GM23248 (cell line): ENCODE measurements around the gene RAC2. TPM values are rescaled to one million over a fixed set of nuclear protein-coding genes. Genes with fewer than 3 reads are reported as not detected.

ENCODE experiments used
- DNase-seq: peaks from one replicate; pipeline ENCODE4 v3.0.0-alpha.2; 2015
- H2AFZ ChIP-seq: fragments of 200-600 bp; sonication (generic); 2 replicates; pipeline ENCODE4 v1.6.1; 2016; ENCODE audit warnings: antibody characterized with exemption
- H3F3A ChIP-seq: fragments of 200-600 bp; sonication (generic); 2 replicates; pipeline ENCODE4 v1.6.1; 2016; ENCODE audit warnings: mild to moderate bottlenecking, antibody characterized with exemption, mixed run types; ENCODE audit not compliant: insufficient read depth
- H3K27ac ChIP-seq: fragments of 200-600 bp; sonication (generic); 2 replicates; pipeline ENCODE4 v1.5.1; 2016; ENCODE audit warnings: mild to moderate bottlenecking
- H3K27me3 ChIP-seq: fragments of 200-600 bp; sonication (generic); replicated peaks from 2 replicates; pipeline ENCODE4 v1.6.1; 2016; ENCODE audit warnings: mild to moderate bottlenecking; ENCODE audit not compliant: insufficient read depth
- H3K36me3 ChIP-seq: fragments of 200-600 bp; sonication (generic); 2 replicates; pipeline ENCODE4 v1.6.1; 2016; ENCODE audit warnings: low read depth, mild to moderate bottlenecking
- H3K4me1 ChIP-seq: fragments of 200-600 bp; sonication (generic); 2 replicates; pipeline ENCODE4 v1.6.1; 2016; ENCODE audit warnings: mild to moderate bottlenecking; ENCODE audit not compliant: insufficient read depth
- H3K4me2 ChIP-seq: fragments of 200-600 bp; sonication (generic); one replicate; pipeline ENCODE4 v1.6.1; 2016; ENCODE audit warnings: mild to moderate bottlenecking; ENCODE audit not compliant: unreplicated experiment
- H3K4me3 ChIP-seq: fragments of 200-600 bp; sonication (generic); 2 replicates; pipeline ENCODE4 v1.5.1; 2016; ENCODE audit warnings: mild to moderate bottlenecking
- H3K79me2 ChIP-seq: fragments of 200-600 bp; sonication (generic); 2 replicates; pipeline ENCODE4 v1.6.1; 2016; ENCODE audit warnings: mild to moderate bottlenecking; ENCODE audit not compliant: insufficient read depth
- H3K9ac ChIP-seq: fragments of 200-600 bp; sonication (generic); 2 replicates; pipeline ENCODE4 v1.6.1; 2016; ENCODE audit warnings: mild to moderate bottlenecking
- H3K9me2 ChIP-seq: fragments of 200-600 bp; sonication (generic); 2 replicates; pipeline ENCODE4 v1.6.1; 2016; ENCODE audit warnings: mixed run types, mild to moderate bottlenecking, moderate library complexity; ENCODE audit not compliant: insufficient read depth
- H3K9me3 ChIP-seq: fragments of 200-600 bp; sonication (generic); one replicate; pipeline ENCODE4 v1.6.1; 2017; ENCODE audit warnings: low read depth
- H4K20me1 ChIP-seq: fragments of 200-600 bp; sonication (generic); 2 replicates; pipeline ENCODE4 v1.6.0; 2016; ENCODE audit not compliant: insufficient read depth
- EZH2 ChIP-seq: fragments of 200-600 bp; sonication (generic); IDR thresholded peaks from 2 replicates; pipeline ENCODE4 v1.6.1; 2018; ENCODE audit warnings: antibody characterized with exemption, mild to moderate bottlenecking; ENCODE audit not compliant: insufficient read depth, poor library complexity, severe bottlenecking
- EZH2phosphoT487 ChIP-seq: fragments of 200-600 bp; sonication (generic); IDR thresholded peaks from 2 replicates; pipeline ENCODE4 v1.6.1; 2018; ENCODE audit warnings: antibody characterized with exemption, moderate library complexity, mild to moderate bottlenecking, low read depth; ENCODE audit not compliant: insufficient read depth
- WGBS, 2 experiments: methylation state at CpG; one replicate each; pipeline ENCODE4 v1.1.6; 2015 to 2017; ENCODE audit warnings: low lambda C conversion rate in 2 of 2, low coverage in 1 of 2; ENCODE audit errors: missing lambda C conversion rate in 2 of 2; 5-methylcytosine and 5-hydroxymethylcytosine counted together
- in situ Hi-C: fragments of 300-500 bp; cut with MboI; formaldehyde crosslinking; loops from 2 replicates; pipeline ENCODE4 v1.15.0; 2020
- polyA plus RNA-seq: library from polyadenylated mRNA; unstranded; fragments of >200 nt; fragmentation: Nextera tagmentation; extraction: Ambion mirVana; gene quantifications from 2 replicates; pipeline ENCODE4 v1.2.1, GENCODE V29; 2016
- total RNA-seq: library from RNA; depleted of rRNA; stranded (reverse); fragments of >200 nt; shearing (Covaris generic); gene quantifications from 2 replicates; pipeline ENCODE4 v1.2.3, GENCODE V29; 2014

Gene RAC2
- total and polyA plus RNA-seq, 2 experiments from 2014 or later = 34.9 to 35.1 TPM

GRCh38 chr22:37211866-37212173 is 32.2 kb downstream of the RAC2 start:
- TF ChIP-seq EZH2phosphoT487 (no peak), EZH2 (no peak)
- Histone ChIP-seq H3K9me3 (no peaks in the 10 kb centered on the region), H3K27me3 (peaks cover 3% of the 10 kb centered on the region; the same call in 1 of the 2 replicates), H3K4me3 (no peak overlapping the region), H4K20me1 (no peaks in the 10 kb centered on the region), H3K9ac (no peak overlapping the region), H3K36me3 (no peaks in the 10 kb centered on the region), H3K4me1 (0 out of 2 replicates have a peak, but pooled peaks cover 4% of the 10 kb centered on the region), H3K4me2 (no peak overlapping the region), H3F3A (no peaks in the 10 kb centered on the region), H3K9me2 (no peaks in the 10 kb centered on the region), H3K79me2 (no peaks in the 10 kb centered on the region), H2AFZ (no peak overlapping the region), H3K27ac (no peak overlapping the region)
- in situ Hi-C loops = no loop called here
- no peak for DNase-seq
- 55 to 60% methylated on average over 6 of the region's 6 CpGs for WGBS, 2 experiments

GRCh38 chr22:37211075-37211865 is 32.8 kb downstream of the RAC2 start:
- Histone ChIP-seq H3K79me2 (no peaks in the 10 kb centered on the region), H2AFZ (no peak overlapping the region), H3K27me3 (peaks cover 3% of the 10 kb centered on the region; the same call in 1 of the 2 replicates), H3K9ac (no peak overlapping the region), H3K36me3 (no peaks in the 10 kb centered on the region), H3K9me3 (no peaks in the 10 kb centered on the region), H3K27ac (no peak overlapping the region), H3K9me2 (no peaks in the 10 kb centered on the region), H3K4me1 (0 out of 2 replicates have a peak, but pooled peaks cover 4% of the 10 kb centered on the region), H4K20me1 (no peaks in the 10 kb centered on the region), H3K4me3 (no peak overlapping the region), H3K4me2 (no peak overlapping the region), H3F3A (no peaks in the 10 kb centered on the region)
- TF ChIP-seq EZH2phosphoT487 = no peak
- TF ChIP-seq EZH2 = no peak
- no peak for DNase-seq
- WGBS, 2 experiments = 81% methylated on average over 20 to 24 of the region's 24 CpGs
- in situ Hi-C loops = no loop called here

- WGBS, 2 experiments = 59 to 62% methylated on average over 13 to 14 of the region's 15 CpGs
- Histone ChIP-seq H3K4me1 (0 out of 2 replicates have a peak, but pooled peaks cover 4% of the 10 kb centered on the region), H3K9me3 (no peaks in the 10 kb centered on the region), H4K20me1 (no peaks in the 10 kb centered on the region), H3K4me3 (no peak overlapping the region), H3K27me3 (0 out of 2 replicates have a peak, but pooled peaks cover 3% of the 10 kb centered on the region), H3F3A (no peaks in the 10 kb centered on the region), H3K36me3 (no peaks in the 10 kb centered on the region), H3K9ac (no peak overlapping the region), H3K79me2 (no peaks in the 10 kb centered on the region), H3K4me2 (no peak overlapping the region), H3K27ac (no peak overlapping the region), H2AFZ (no peak overlapping the region), H3K9me2 (no peaks in the 10 kb centered on the region)
- in situ Hi-C loops = no loop called here
- DNase-seq = no peak
- no peak for TF ChIP-seq EZH2phosphoT487
- TF ChIP-seq EZH2 = no peak
Measured at GRCh38 chr22:37210041-37210803, 33.8 kb downstream of the RAC2 start.

DNA sequence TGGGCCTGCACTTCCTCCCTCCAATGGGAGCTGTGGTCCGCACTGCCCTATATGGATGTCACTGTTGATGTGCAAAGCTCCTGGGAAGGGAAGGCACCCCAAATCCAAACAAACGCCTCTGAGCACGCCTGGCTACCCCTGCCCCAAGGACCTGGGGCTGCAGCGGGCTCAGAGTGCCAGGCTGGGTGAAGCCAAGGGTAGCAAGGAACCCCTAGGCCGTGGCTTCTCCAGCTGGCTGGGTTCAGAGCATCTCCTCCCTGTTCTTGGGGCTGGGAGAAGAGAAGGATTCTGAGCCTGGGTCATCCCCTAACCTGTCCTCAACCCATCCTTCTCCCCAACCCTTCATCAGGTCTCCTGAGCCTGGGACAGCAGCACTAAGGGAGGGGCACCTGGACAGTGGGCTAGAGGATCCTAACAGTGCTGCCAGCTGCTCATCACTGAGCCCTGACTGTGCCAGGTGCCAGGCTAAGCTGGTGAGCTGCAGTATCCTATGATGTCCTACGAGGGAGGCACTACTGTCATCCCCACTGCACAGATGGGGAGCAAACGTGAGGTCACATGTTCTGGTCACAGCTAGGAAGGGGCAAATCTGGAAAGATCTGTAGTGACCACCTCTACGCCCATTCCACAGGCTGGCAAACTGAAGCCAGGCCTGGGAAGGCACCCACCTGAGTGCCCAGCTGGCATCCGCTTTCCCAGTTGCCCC is 34.8 kb downstream of the RAC2 start:
- H3K27me3 ChIP-seq = 0 out of 2 replicates have a peak, but pooled peaks cover 3% of the 10 kb centered on the region
- H3K27ac ChIP-seq = no peak overlapping the region
- no peaks in the 10 kb centered on the region for H3K9me2 ChIP-seq
- H4K20me1 ChIP-seq = no peaks in the 10 kb centered on the region
- in situ Hi-C loops = no loop called here
- no peak overlapping the region for H3K9ac ChIP-seq
- 0 out of 2 replicates have a peak, but pooled peaks cover 4% of the 10 kb centered on the region for H3K4me1 ChIP-seq
- H3K4me3 ChIP-seq = no peak overlapping the region
- no peak overlapping the region for H2AFZ ChIP-seq
- H3K4me2 ChIP-seq = no peak overlapping the region
- DNase-seq = no peak
- no peaks in the 10 kb centered on the region for H3F3A ChIP-seq
- no peaks in the 10 kb centered on the region for H3K36me3 ChIP-seq
- no peak for TF ChIP-seq EZH2
- no peak for TF ChIP-seq EZH2phosphoT487
- 52 to 77% methylated on average over 7 to 9 of the region's 9 CpGs for WGBS, 2 experiments
- H3K79me2 ChIP-seq = no peaks in the 10 kb centered on the region
- H3K9me3 ChIP-seq = no peaks in the 10 kb centered on the region
